ENCODE data around the gene BCDIN3D.

GRCh38 chr12:49796606-49797448 lies 46.1 kb downstream of the BCDIN3D start:
- no peak for TF ChIP-seq CTCF (conservative IDR thresholded peaks at IDR 0.05)
- TF ChIP-seq ZFX (IDR thresholded peaks at IDR 0.05), result no peak

All from C4-2B (cell line).